Neural cell (in vitro differentiated cells): ENCODE measurements around the gene MAP1LC3A.

ENCODE experiments used
- CTCF ChIP-seq: fragments of 450-650 bp; IDR thresholded peaks from 2 replicates; pipeline ENCODE4 v1.5.1; 2014; ENCODE audit warnings: antibody characterized with exemption, mild to moderate bottlenecking, moderate library complexity; ENCODE audit not compliant: poor library complexity, severe bottlenecking
- EP300 ChIP-seq: fragments of 450-650 bp; conservative IDR thresholded peaks from 2 replicates; pipeline ENCODE4 v1.6.1; 2014; ENCODE audit warnings: antibody characterized with exemption, mild to moderate bottlenecking, moderate library complexity; ENCODE audit not compliant: poor library complexity, severe bottlenecking
- EZH2 ChIP-seq: fragments of 200-600, 300-800 bp; shearing (Covaris generic), sonication (generic); IDR thresholded peaks from 2 replicates; pipeline ENCODE4 v1.6.1; 2014; ENCODE audit warnings: antibody characterized with exemption, low read length, borderline replicate concordance, mild to moderate bottlenecking; ENCODE audit not compliant: insufficient read depth, poor library complexity, severe bottlenecking
- POLR2AphosphoS5 ChIP-seq: IDR thresholded peaks from 2 replicates; pipeline ENCODE4 v1.6.1; 2012
- RAD21 ChIP-seq: fragments of 450-650 bp; conservative IDR thresholded peaks from 2 replicates; pipeline ENCODE4 v1.6.1; 2014; ENCODE audit warnings: antibody characterized with exemption, mild to moderate bottlenecking, moderate library complexity
- REST ChIP-seq: IDR thresholded peaks from 2 replicates; pipeline ENCODE4 v1.6.1; 2012; ENCODE audit warnings: borderline replicate concordance
- SMC3 ChIP-seq: fragments of 450-650 bp; conservative IDR thresholded peaks from 2 replicates; pipeline ENCODE4 v1.6.1; 2014; ENCODE audit warnings: antibody characterized with exemption, mild to moderate bottlenecking, moderate library complexity; ENCODE audit not compliant: poor library complexity
- TAF1 ChIP-seq: IDR thresholded peaks from 2 replicates; pipeline ENCODE4 v1.6.1; 2012; ENCODE audit warnings: low read depth

- no peak for TF ChIP-seq CTCF
- TF ChIP-seq EZH2, result no peak
- no peak for TF ChIP-seq EP300
- no peak for TF ChIP-seq REST
- no peak for TF ChIP-seq POLR2AphosphoS5
- TF ChIP-seq TAF1, result no peak
- TF ChIP-seq RAD21, result no peak
- TF ChIP-seq SMC3, result no peak
Observed at GRCh38 chr20:34525709-34526416, 32.7 kb upstream of the MAP1LC3A start.
